SK-N-MC (cell line): ENCODE data around the gene KDM4B.

Experiments
- EZH2 ChIP-seq: fragments of 200-600 bp; sonication (generic); IDR thresholded peaks from one replicate; pipeline ENCODE4 v1.6.1; 2017; ENCODE audit warnings: antibody characterized with exemption
- FOXP2 ChIP-seq: optimal IDR thresholded peaks from 2 replicates; pipeline ENCODE3; 2011; ENCODE audit warnings: mild to moderate bottlenecking, moderate library complexity; ENCODE audit not compliant: insufficient read depth; ENCODE audit errors: extremely low read length, control extremely low read depth
- POLR2AphosphoS5 ChIP-seq: IDR thresholded peaks from 2 replicates; pipeline ENCODE4 v1.6.1; 2012; ENCODE audit warnings: mild to moderate bottlenecking, low read depth, low read length, borderline replicate concordance

GRCh38 chr19:5155586-5156210, 186.8 kb downstream of the KDM4B start:
- TF ChIP-seq POLR2AphosphoS5 (no peak), FOXP2 (no peak), EZH2 (no peak)
